ENCODE results near the gene TRPV6.

DNA sequence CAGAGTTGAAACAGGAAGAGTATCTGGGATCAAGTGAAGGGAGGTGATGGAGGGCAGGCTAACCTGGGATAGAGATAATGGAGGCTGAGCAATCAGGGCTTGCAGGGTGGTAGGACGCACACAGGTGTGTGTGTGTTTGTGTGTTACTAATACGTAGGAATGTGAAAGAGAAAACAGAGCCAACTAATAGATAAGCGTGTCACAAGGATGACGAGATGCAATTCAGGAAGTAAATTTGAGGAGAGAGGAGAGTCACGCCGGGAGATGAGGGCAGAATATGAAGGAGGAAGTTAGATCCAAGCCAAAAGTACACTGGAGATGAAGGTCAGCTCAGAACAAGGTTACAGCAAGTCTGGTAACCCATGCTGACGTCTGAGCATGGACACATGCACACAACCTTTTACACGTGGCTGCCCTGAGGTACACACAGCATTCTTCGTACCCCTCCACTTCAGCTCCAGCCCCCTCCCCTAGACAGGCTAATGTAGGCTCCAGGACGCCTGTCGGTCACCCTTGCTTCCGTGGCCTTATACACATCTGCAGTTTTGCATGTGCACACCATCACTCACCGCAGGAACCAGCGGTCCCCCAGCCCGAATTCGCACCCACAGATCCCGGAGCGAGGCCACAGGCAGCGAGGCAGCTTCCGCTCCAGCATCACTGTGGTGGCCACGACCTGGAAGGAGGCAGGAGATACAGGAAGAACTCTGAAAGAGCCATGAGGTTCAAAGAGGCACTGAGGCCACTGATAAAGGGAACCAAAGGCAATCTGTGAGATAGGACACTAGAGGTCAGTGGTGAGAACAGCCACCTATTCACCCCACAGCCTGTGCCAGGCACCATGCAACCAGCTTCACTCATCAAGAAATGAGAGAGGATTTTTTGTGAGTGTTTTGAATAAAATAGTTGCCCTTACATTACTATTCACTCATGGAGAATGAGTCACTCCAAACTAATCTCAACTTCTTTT is 23.7 kb upstream of the TRPV6 start:
- TF ChIP-seq ELF4 (IDR thresholded peaks at IDR 0.05) (no peak), TARDBP (IDR thresholded peaks at IDR 0.05) (no peak), ZNF384 (IDR thresholded peaks at IDR 0.05) (no peak)
- TF ChIP-seq, protein P1, sequence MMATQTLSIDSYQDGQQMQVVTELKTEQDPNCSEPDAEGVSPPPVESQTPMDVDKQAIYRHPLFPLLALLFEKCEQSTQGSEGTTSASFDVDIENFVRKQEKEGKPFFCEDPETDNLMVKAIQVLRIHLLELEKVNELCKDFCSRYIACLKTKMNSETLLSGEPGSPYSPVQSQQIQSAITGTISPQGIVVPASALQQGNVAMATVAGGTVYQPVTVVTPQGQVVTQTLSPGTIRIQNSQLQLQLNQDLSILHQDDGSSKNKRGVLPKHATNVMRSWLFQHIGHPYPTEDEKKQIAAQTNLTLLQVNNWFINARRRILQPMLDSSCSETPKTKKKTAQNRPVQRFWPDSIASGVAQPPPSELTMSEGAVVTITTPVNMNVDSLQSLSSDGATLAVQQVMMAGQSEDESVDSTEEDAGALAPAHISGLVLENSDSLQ (IDR thresholded peaks at IDR 0.05): no peak
